ENCODE measurements around the gene AFAP1L2.

The AFAP1L2 gene

GRCh38 chr10:114271075-114271778, 133.1 kb downstream of the AFAP1L2 start:
- DNase-seq (ENCODE audit: low spot score) = no peak

- no peak for DNase-seq (ENCODE audit: low spot score)
Observed at GRCh38 chr10:114266521-114266920, 137.8 kb downstream of the AFAP1L2 start.

DNA sequence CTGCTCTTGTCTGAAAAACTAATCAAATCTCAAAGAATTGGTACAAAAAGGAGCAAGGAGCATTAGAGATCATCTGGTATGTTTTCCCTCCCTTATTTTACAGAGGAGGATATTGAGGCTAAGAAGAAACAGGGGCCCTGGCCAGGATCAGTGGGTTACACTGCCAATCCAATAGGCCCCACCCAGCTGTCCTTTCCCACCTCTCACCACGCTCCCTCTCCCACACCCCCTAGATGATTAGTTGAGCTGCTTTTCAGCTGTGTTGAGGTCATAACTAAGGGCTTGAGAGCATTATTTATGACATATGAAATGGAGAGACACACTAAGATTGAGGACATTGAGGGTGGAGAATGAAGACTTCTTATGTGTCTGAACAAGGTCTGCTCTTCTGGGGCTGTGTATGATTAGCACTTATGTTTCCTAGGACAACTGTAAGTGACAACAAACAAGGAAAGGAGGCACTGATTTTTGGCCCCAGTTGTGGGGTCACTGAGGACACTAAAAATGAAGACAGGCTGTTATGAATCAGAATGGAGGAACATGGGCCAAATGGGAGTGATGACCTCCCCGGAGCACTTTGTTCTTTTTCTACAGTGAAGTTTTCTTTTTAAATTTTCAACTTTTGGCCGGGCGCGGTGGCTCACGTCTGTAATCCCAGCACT, 138.8 kb downstream of the AFAP1L2 start:
- no peak for DNase-seq (ENCODE audit: low spot score)

DNA sequence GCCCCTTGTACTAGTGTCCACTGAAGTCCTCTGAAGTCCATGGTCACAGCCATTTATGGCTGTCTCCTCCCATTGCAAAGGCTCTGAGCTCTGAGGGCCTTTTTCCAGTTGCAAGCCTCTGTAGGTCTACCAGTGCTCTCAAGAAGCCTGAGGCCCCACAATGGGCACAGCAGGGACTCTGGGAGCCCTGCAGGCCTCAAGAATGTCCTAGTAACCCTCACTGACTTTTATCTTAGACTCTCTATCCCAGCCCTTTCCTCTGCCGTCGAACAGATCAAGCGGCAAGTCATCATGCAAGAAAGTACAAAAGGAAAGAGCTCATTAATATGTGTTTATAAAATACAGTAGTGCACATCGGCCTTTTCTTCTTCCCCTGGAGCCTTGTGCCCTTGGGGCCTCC, 141.8 kb downstream of the AFAP1L2 start:
- no peak for DNase-seq (ENCODE audit: low spot score)

- DNase-seq (ENCODE audit: low spot score) = no peak
Observed at GRCh38 chr10:114261076-114261475, 143.2 kb downstream of the AFAP1L2 start.

GRCh38 chr10:114260366-114260765, 143.9 kb downstream of the AFAP1L2 start:
- no peak for DNase-seq (ENCODE audit: low spot score)

- no peak for DNase-seq (ENCODE audit: low spot score)
Observed at GRCh38 chr10:114259824-114260223, 144.5 kb downstream of the AFAP1L2 start.

DNA sequence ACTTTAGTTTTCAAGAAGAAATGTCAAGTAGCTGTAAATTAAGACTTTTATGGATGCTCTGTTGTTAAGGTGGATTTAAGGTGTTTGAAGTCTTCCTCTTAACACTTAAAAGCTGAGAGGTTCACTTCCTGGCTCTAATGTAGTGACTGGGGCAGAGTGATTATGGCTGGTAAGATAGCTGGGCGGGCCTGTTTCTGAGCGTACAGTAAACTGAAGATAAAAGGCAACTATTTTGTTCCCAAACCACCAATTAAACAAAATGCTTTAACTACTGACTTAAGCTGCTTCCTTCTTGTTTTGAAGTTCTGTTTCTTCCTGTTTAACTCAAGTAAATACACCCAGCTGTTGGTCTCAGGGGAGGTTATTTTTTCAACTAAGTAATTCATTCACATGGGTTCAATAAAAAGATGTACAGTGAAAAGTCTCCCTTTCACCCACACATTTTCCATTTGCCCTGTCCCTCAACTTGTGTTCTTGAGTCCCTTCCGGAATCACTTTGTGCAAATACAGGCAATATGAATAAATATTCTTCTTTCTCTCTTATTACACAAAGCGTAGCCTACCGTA, 145.9 kb downstream of the AFAP1L2 start:
- no peak for DNase-seq (ENCODE audit: low spot score)

DNA sequence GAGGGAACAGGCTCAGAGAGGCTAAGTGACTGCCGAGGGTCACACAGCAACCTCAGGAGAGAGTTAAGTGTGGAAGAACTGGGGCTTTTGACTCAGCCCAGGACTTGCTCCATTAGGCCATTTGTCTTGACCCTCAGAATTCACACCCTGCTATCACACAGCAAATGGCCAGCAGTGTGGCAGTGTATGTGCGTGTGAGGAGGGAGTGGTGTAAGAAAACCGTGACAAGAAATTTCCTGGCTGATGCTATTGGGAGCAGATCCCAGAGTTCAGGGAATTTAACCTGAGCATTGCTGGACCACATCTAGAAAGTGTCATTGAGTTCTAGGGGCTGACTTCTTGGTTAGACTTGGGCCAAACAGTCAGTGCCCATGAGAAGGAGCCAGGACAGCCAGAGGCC, 146.8 kb downstream of the AFAP1L2 start:
- no peak for DNase-seq (ENCODE audit: low spot score)

- DNase-seq (ENCODE audit: low spot score) = no peak
Observed at GRCh38 chr10:114256822-114257221, 147.5 kb downstream of the AFAP1L2 start.

GRCh38 chr10:114256008-114256765, 148.1 kb downstream of the AFAP1L2 start:
- DNase-seq (ENCODE audit: low spot score) = no peak

GRCh38 chr10:114255227-114255626, 149.1 kb downstream of the AFAP1L2 start:
- DNase-seq (ENCODE audit: low spot score) = no peak

GRCh38 chr10:114252883-114253282, 151.4 kb downstream of the AFAP1L2 start:
- DNase-seq (ENCODE audit: low spot score) = no peak

- DNase-seq (ENCODE audit: low spot score) = no peak
Observed at GRCh38 chr10:114252092-114252491, 152.2 kb downstream of the AFAP1L2 start.

- no peak for DNase-seq (ENCODE audit: low spot score)
Observed at GRCh38 chr10:114250716-114251115, 153.6 kb downstream of the AFAP1L2 start.

GRCh38 chr10:114250236-114250635, 154.1 kb downstream of the AFAP1L2 start:
- no peak for DNase-seq (ENCODE audit: low spot score)

GRCh38 chr10:114246679-114247305, 157.5 kb downstream of the AFAP1L2 start:
- no peak for DNase-seq (ENCODE audit: low spot score)

GRCh38 chr10:114245121-114245791, 159.0 kb downstream of the AFAP1L2 start:
- DNase-seq (ENCODE audit: low spot score) = no peak

All from ecto neural progenitor cell (in vitro differentiated cells).